WTC11 (cell line): ENCODE measurements around the gene UBASH3A. TPM values are rescaled to one million over a fixed set of nuclear protein-coding genes. Genes with fewer than 3 reads are reported as not detected.

Experiments
- ATAC-seq: fragments of 200-7000 bp; cut with Tn5 transposase; 2 replicates; pipeline ENCODE4 v1.10.0; 2021; ENCODE audit warnings: mild to moderate bottlenecking, moderate library complexity
- CTCF ChIA-PET: fragments of 300-600 bp; sonication (Branson Sonifier 250); formaldehyde crosslinking; loops from one replicate; lab custom pipeline; 2021; ENCODE audit warnings: antibody characterized with exemption; lab: Charles Lee
- POLR2A ChIA-PET: fragments of 350-600 bp; sonication (Branson Sonifier 250); formaldehyde crosslinking; loops from one replicate; lab custom pipeline; 2021; ENCODE audit warnings: antibody characterized with exemption; lab: Charles Lee
- DNase-seq: peaks from one replicate; pipeline ENCODE4 v3.0.0; 2021; ENCODE audit warnings: low spot score
- H3K27ac Mint-ChIP-seq: 2 replicates; pipeline ENCODE4 v1.8.0; 2021; ENCODE audit warnings: mixed read lengths
- H3K27me3 Mint-ChIP-seq: 2 replicates; pipeline ENCODE4 v1.8.0; 2021; ENCODE audit warnings: low read depth, mild to moderate bottlenecking, moderate library complexity, mixed read lengths
- H3K36me3 Mint-ChIP-seq: 2 replicates; pipeline ENCODE4 v1.8.0; 2021; ENCODE audit warnings: mixed read lengths
- H3K4me1 Mint-ChIP-seq: 2 replicates; pipeline ENCODE4 v1.8.0; 2022; ENCODE audit warnings: mixed read lengths
- H3K4me3 Mint-ChIP-seq: 2 replicates; pipeline ENCODE4 v1.8.0; 2021; ENCODE audit warnings: mild to moderate bottlenecking, moderate library complexity, mixed read lengths
- H3K9me3 Mint-ChIP-seq: 2 replicates; pipeline ENCODE4 v1.8.0; 2021; ENCODE audit warnings: mixed read lengths
- CDX4 ChIP-seq: fragments of 250-450 bp; sonication (Bioruptor Pico); IDR thresholded peaks from 2 replicates; pipeline ENCODE4 v1.9.0; 2021; ENCODE audit warnings: moderate library complexity, mild to moderate bottlenecking, inconsistent platforms, borderline replicate concordance
- CREB1 ChIP-seq: sonication (generic); formaldehyde crosslinking; IDR thresholded peaks from 2 replicates; pipeline ENCODE4 v1.8.0; 2023; ENCODE audit warnings: mild to moderate bottlenecking, missing genetic modification reagents
- CTCF ChIP-seq: fragments of 200-600 bp; IDR thresholded peaks from 2 replicates; pipeline ENCODE4 v1.8.0; 2022; ENCODE audit warnings: antibody characterized with exemption
- E2F1 ChIP-seq: sonication (generic); formaldehyde crosslinking; IDR thresholded peaks from 2 replicates; pipeline ENCODE4 v1.8.0; 2022; ENCODE audit warnings: mild to moderate bottlenecking, missing genetic modification reagents
- E2F4 ChIP-seq: sonication (generic); formaldehyde crosslinking; IDR thresholded peaks from 2 replicates; pipeline ENCODE4 v1.8.1; 2022; ENCODE audit warnings: low read depth, mild to moderate bottlenecking, moderate library complexity, missing genetic modification reagents, borderline replicate concordance
- E2F5 ChIP-seq: sonication (generic); formaldehyde crosslinking; IDR thresholded peaks from 2 replicates; pipeline ENCODE4 v1.8.1; 2022; ENCODE audit warnings: mild to moderate bottlenecking, moderate library complexity, missing genetic modification reagents
- EMX1 ChIP-seq: fragments of 250-450 bp; sonication (Bioruptor Pico); IDR thresholded peaks from 2 replicates; pipeline ENCODE4 v1.8.0; 2021; ENCODE audit warnings: mild to moderate bottlenecking
- FOXJ3 ChIP-seq: sonication (generic); formaldehyde crosslinking; IDR thresholded peaks from 2 replicates; pipeline ENCODE4 v1.9.0; 2021; ENCODE audit warnings: missing genetic modification reagents, mild to moderate bottlenecking, borderline replicate concordance
- GTF2I ChIP-seq: fragments of 250-450 bp; sonication (Bioruptor Pico); conservative IDR thresholded peaks from 2 replicates; pipeline ENCODE4 v1.4.0; 2021; ENCODE audit warnings: mild to moderate bottlenecking
- JUN ChIP-seq: sonication (generic); formaldehyde crosslinking; IDR thresholded peaks from 2 replicates; pipeline ENCODE4 v1.8.0; 2023; ENCODE audit warnings: mild to moderate bottlenecking, missing genetic modification reagents
- MAX ChIP-seq: sonication (generic); formaldehyde crosslinking; IDR thresholded peaks from 2 replicates; pipeline ENCODE4 v1.8.0; 2022; ENCODE audit warnings: mild to moderate bottlenecking, missing genetic modification reagents
- MYBL2 ChIP-seq: sonication (generic); formaldehyde crosslinking; IDR thresholded peaks from 2 replicates; pipeline ENCODE4 v1.8.1; 2023; ENCODE audit warnings: mild to moderate bottlenecking, moderate library complexity, missing genetic modification reagents
- NFE2L1 ChIP-seq: sonication (generic); formaldehyde crosslinking; IDR thresholded peaks from 2 replicates; pipeline ENCODE4 v1.8.1; 2023; ENCODE audit warnings: missing genetic modification reagents
- OVOL2 ChIP-seq: fragments of 250-450 bp; sonication (Bioruptor Pico); IDR thresholded peaks from 2 replicates; pipeline ENCODE4 v1.9.0; 2021; ENCODE audit warnings: mild to moderate bottlenecking, borderline replicate concordance
- SMAD4 ChIP-seq: sonication (generic); formaldehyde crosslinking; IDR thresholded peaks from 2 replicates; pipeline ENCODE4 v1.8.0; 2022; ENCODE audit warnings: mild to moderate bottlenecking, missing genetic modification reagents
- ZBTB43 ChIP-seq: sonication (generic); formaldehyde crosslinking; IDR thresholded peaks from 2 replicates; pipeline ENCODE4 v1.8.1; 2023; ENCODE audit warnings: mild to moderate bottlenecking, missing genetic modification reagents
- ZNF121 ChIP-seq: sonication (generic); formaldehyde crosslinking; IDR thresholded peaks from 2 replicates; pipeline ENCODE4 v1.8.0; 2023; ENCODE audit warnings: missing genetic modification reagents
- ZNF138 ChIP-seq: sonication (generic); formaldehyde crosslinking; conservative IDR thresholded peaks from 2 replicates; pipeline ENCODE4 v1.8.1; 2022; ENCODE audit warnings: mild to moderate bottlenecking, moderate library complexity, missing genetic modification reagents
- ZNF416 ChIP-seq: fragments of 250-450 bp; sonication (Bioruptor Pico); IDR thresholded peaks from 2 replicates; pipeline ENCODE4 v1.9.0; 2021; ENCODE audit warnings: mild to moderate bottlenecking, inconsistent platforms
- ZNF423 ChIP-seq: fragments of 250-450 bp; sonication (Bioruptor Pico); IDR thresholded peaks from 2 replicates; pipeline ENCODE4 v2.1.2; 2022; ENCODE audit warnings: mild to moderate bottlenecking, moderate library complexity
- ZNF425 ChIP-seq: fragments of 250-450 bp; sonication (Bioruptor Pico); conservative IDR thresholded peaks from 2 replicates; pipeline ENCODE4 v1.9.0; 2021; ENCODE audit warnings: mild to moderate bottlenecking
- total RNA-seq: library from RNA; stranded (reverse); gene quantifications from 3 replicates; pipeline ENCODE4 v1.2.3, GENCODE V29; 2021

Gene UBASH3A
- total RNA-seq, 1 experiment from 2014 or later = not detected

- no peak for ATAC-seq
- H3K27ac Mint-ChIP-seq = no peak overlapping the region
- peaks cover 4% of the 10 kb centered on the region for H3K4me1 Mint-ChIP-seq
- no peak for TF ChIP-seq OVOL2 (CRISPR knock-in tag)
- TF ChIP-seq CDX4 = no peak
- no peak for TF ChIP-seq E2F5 (CRISPR knock-in tag)
- no peak for TF ChIP-seq ZNF138 (CRISPR knock-in tag)
- TF ChIP-seq NFE2L1 (CRISPR knock-in tag) = no peak
- no peak for TF ChIP-seq CTCF
- TF ChIP-seq ZNF121 (CRISPR knock-in tag) = no peak
- TF ChIP-seq SMAD4 (CRISPR knock-in tag) = no peak
- TF ChIP-seq ZNF423 (CRISPR knock-in tag) = no peak
- TF ChIP-seq, all 79 proteins: peak for 0
- no peak for DNase-seq
- Mint-ChIP-seq H3K27me3 (no peaks in the 10 kb centered on the region), H3K9me3 (peaks cover 5% of the 10 kb centered on the region; the same call in 1 of the 2 replicates), H3K36me3 (no peaks in the 10 kb centered on the region), H3K4me3 (no peak overlapping the region)
- ChIA-PET POLR2A (no interaction called here), CTCF (no interaction called here)
These were observed 75.9 kb downstream of the UBASH3A start for GRCh38 chr21:42479582-42479981.

- H3K4me3 Mint-ChIP-seq = no peak overlapping the region
- no peaks in the 10 kb centered on the region for H3K36me3 Mint-ChIP-seq
- H3K4me1 Mint-ChIP-seq = no peaks in the 10 kb centered on the region
- peaks cover 5% of the 10 kb centered on the region; the same call in 1 of the 2 replicates for H3K9me3 Mint-ChIP-seq
- no peak overlapping the region for H3K27ac Mint-ChIP-seq
- DNase-seq = no peak
- no peak for ATAC-seq
- H3K27me3 Mint-ChIP-seq = 0 out of 2 replicates have a peak, but pooled peaks cover 2% of the 10 kb centered on the region
- POLR2A ChIA-PET = no interaction called here
- no peak for TF ChIP-seq FOXJ3 (CRISPR knock-in tag)
- CTCF ChIA-PET = no interaction called here
These were observed 77.0 kb downstream of the UBASH3A start for GRCh38 chr21:42480736-42481135.

- H3K27me3 Mint-ChIP-seq = 0 out of 2 replicates have a peak, but pooled peaks cover 4% of the 10 kb centered on the region
- ATAC-seq = no peak
- no peak for TF ChIP-seq GTF2I
- TF ChIP-seq ZNF425 (CRISPR knock-in tag) = no peak
- TF ChIP-seq EMX1 (CRISPR knock-in tag) = no peak
- TF ChIP-seq ZBTB43 = no peak
- TF ChIP-seq ZNF416 = no peak
- TF ChIP-seq JUN (CRISPR knock-in tag) = no peak
- no peak for TF ChIP-seq E2F4 (CRISPR knock-in tag)
- no peak for TF ChIP-seq MYBL2 (CRISPR knock-in tag)
- TF ChIP-seq MAX = no peak
- no peak for TF ChIP-seq CREB1 (CRISPR knock-in tag)
- no peak for TF ChIP-seq E2F1 (CRISPR knock-in tag)
- H3K27ac Mint-ChIP-seq = no peak overlapping the region
- no peak overlapping the region for H3K4me3 Mint-ChIP-seq
- H3K9me3 Mint-ChIP-seq = peaks cover 5% of the 10 kb centered on the region; the same call in 1 of the 2 replicates
- ChIA-PET CTCF (no interaction called here), POLR2A (no interaction called here)
- DNase-seq = no peak
- H3K36me3 Mint-ChIP-seq = no peaks in the 10 kb centered on the region
- no peaks in the 10 kb centered on the region for H3K4me1 Mint-ChIP-seq
These were observed 77.5 kb downstream of the UBASH3A start for GRCh38 chr21:42481169-42481568.
